ENCODE measurements around the gene TGM1.

The TGM1 gene

GRCh38 chr14:24262821-24263733 is at the start of gene TGM1:
Gene TGM1 (minus strand): TSS chr14:24263177. CDS start chr14:24262352, 825 bp downstream.
- DNase-seq (ENCODE audit: low read depth in 2 of 3, low spot score in 2 of 3), result no peak

DNA sequence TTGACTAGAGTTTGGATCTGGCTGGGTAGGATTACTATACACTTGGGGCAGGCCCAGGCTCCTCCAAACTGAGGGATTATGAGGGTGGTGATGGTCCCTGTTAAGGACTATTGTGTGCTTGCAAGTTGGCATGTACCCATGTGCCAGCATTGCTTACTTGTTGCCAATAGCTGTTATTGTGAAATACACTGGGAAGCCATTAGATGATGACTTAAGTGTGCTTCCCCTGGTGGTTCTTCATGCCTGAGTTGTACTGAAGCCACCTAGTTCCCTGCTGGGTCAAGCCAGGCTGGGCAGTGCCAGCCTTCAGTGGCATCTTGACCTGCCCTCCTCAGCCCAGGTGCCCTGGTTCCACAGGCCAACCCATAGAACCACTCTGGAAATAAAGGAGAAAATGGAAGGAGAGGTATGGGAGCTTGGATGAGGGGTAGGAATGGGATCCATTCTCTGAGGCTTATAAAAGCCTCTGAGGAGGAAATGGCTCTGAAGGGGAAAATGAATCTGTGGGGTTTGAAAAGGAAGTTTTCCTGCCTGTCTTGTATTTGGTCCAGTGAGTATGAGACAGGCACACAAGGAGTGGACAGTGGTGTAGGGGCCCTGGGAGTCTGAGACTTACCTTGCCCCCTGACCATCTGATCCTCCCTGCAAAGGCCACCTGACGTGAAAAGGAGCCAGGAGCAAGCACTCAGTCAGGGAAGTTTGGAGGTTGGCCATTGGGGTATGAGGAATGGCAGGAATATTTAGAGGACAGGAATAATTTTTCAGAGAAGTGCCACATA is 49.0 kb upstream of the TGM1 start:
- no peak for DNase-seq (ENCODE audit: low read depth in 2 of 3, low spot score in 2 of 3)

GRCh38 chr14:24310646-24311604 is 47.9 kb upstream of the TGM1 start, which contains the start of gene LTB4R:
Gene LTB4R (plus strand): TSS chr14:24311502. CDS start chr14:24315652, 4,150 bp downstream.
- DNase-seq (ENCODE audit: low read depth in 2 of 3, low spot score in 2 of 3), result peak in 1 of 3 experiments; percentile 44

DNA sequence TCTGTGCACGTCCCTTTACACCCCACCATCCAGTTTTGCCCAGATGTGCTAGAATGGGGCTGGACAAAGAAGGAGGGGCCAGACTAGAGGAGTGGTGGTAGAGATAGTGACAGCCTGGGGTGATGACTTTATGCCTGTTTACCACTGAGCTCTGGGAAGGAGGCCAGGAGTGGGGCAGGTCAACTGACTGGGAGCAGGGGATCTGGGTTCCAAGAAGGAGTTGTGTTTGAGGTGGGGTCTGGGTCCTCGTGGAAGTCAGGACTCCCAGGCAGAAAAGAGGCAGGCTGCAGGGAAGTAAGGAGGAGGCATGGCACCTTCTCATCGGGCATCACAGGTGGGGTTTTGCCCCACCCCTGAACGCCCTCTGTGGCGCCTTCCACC is 47.3 kb upstream of the TGM1 start:
- no peak for DNase-seq (ENCODE audit: low read depth in 2 of 3, low spot score in 2 of 3)

GRCh38 chr14:24309538-24310264 is 46.7 kb upstream of the TGM1 start, which contains the start of gene LTB4R2:
Gene LTB4R2 (plus strand): TSS chr14:24310140. CDS start chr14:24310665, 525 bp downstream.
- DNase-seq (ENCODE audit: low read depth in 2 of 3, low spot score in 2 of 3), result no peak

- DNase-seq (ENCODE audit: low read depth in 2 of 3, low spot score in 2 of 3), result no peak
Measured at GRCh38 chr14:24308342-24309124, 45.6 kb upstream of the TGM1 start.

GRCh38 chr14:24307575-24308341 is 44.8 kb upstream of the TGM1 start, which contains the start of gene CIDEB:
Gene CIDEB (minus strand): TSS chr14:24307977. CDS start chr14:24307858, 119 bp downstream.
- DNase-seq (ENCODE audit: low read depth in 2 of 3, low spot score in 2 of 3), result no peak

DNA sequence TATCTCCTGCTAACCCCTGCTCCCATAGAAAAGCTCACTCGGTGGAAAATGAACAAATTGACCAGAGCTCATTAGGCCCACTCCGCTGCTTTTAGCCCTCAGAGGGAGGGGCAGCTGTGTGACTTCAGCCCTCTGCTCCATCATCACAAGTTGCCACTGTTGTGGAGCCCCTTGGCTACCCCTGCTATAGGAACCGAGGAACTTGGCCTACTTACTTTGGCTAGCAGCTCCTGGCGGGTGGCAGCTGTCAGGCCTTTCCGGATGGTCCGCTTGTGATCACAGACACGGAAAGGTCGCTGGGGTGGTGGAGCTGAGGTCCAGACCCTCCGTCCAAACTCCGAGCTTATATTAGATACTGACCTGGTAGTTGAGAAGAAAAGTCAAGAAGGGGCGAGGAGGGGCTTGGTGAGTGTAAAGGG is 44.2 kb upstream of the TGM1 start:
- DNase-seq (ENCODE audit: low read depth in 2 of 3, low spot score in 2 of 3), result no peak

- DNase-seq (ENCODE audit: low read depth in 2 of 3, low spot score in 2 of 3), result no peak
Measured at GRCh38 chr14:24304019-24304387, 41.0 kb upstream of the TGM1 start.

- DNase-seq (ENCODE audit: low read depth in 2 of 3, low spot score in 2 of 3), result no peak
Measured at GRCh38 chr14:24300326-24300980, 37.5 kb upstream of the TGM1 start.

- DNase-seq (ENCODE audit: low read depth in 2 of 3, low spot score in 2 of 3), result peak; percentile 87 to 97 (median 95)
Measured at GRCh38 chr14:24299255-24300191, 36.5 kb upstream of the TGM1 start, which contains the start of the genes DHRS1 and NOP9. Gene DHRS1 (minus strand): TSS chr14:24299780. CDS start chr14:24299106, 674 bp downstream. Gene NOP9 (plus strand): TSS chr14:24299850. CDS start chr14:24299955, 105 bp downstream.

DNA sequence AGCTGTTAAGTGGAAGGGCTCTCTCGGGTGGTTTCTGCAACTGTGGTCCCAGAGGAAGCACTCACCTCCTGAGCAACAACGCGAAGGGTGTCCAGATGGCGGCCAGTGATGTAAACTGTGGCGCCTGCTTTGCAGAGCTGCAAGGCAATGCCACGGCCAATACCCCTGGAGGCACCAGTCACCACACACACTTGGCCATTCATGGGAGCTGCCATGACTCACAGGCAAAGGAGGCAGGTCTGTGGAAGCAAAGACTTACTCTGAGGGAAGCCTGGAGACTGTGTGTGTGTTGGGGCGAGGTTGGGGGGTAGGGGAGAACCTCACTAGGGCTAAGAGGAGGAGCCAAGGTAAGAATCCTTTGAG is 35.9 kb upstream of the TGM1 start:
- DNase-seq (ENCODE audit: low read depth in 2 of 3, low spot score in 2 of 3), result no peak

GRCh38 chr14:24297190-24297964 is 34.4 kb upstream of the TGM1 start:
- no peak for DNase-seq (ENCODE audit: low read depth in 2 of 3, low spot score in 2 of 3)

DNA sequence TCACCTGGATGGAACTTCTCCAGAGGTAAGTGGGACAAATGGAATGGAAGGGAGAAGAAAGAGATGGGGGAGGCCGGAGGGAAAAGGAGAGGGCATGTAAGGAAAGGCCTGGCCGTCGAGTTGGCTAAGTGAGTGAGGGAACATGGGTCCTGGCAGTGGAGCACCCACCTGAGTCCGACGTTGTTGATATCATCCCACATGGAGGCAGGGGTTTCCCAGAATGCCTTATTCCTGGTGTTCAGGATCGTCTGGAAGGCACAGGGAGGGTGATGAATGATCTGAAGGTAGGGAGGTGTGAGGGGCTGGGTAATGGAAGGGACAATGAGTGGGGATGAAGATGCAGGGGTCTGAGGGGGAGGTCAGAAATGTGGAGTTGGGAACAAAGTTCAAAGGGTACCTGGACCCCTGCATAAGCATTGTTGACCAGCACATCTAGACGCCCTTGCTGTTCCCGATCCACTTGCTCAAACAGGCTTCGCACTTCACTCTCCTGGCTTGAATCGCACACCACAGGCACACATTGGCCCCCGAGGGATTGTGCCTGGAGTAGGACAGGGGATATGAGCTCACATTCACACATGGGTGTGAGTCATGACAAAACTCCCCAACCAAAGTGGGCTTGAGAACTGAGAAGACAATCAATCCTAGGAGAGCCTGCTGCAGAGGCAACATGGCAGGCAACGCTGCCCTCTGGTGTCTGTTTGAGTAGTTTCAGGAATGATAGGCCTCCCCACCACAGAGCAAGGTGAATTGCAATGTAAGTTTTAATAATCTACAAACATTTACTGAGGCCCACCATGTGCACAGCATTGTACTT is 33.6 kb upstream of the TGM1 start:
- DNase-seq (ENCODE audit: low read depth in 2 of 3, low spot score in 2 of 3), result peak in 2 of 3 experiments; percentile 40 to 41

DNA sequence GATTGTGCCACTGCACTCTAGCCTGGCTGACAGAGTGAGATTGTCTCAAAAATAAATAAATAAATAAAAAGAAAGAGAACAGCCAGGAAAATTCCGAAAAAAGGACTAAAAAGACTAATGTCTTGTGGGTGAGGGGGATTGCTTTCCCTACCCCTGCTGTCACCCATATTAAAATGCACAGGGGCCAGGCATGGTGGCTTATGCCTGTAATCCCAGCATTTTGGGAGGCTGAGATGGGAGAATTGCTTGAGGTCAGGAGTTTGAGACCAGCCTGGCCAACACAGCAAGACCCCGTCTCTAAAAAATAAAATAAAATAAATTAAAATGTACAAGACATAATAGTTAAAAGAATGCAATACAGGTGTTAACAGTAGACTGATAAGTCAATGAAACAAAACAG is 30.5 kb upstream of the TGM1 start:
- no peak for DNase-seq (ENCODE audit: low read depth in 2 of 3, low spot score in 2 of 3)

All from activated CD8-positive, alpha-beta memory T cell treated with anti-CD3 and anti-CD28 coated beads for 48 hours (primary cell).